PC-3 (cell line): ENCODE data around the gene KRTAP2-2. TPM values are rescaled to one million over a fixed set of nuclear protein-coding genes. Genes with fewer than 3 reads are reported as not detected.

Source experiments
- ATAC-seq: fragments of 200-7000 bp; cut with Tn5 transposase; 2 replicates; pipeline ENCODE4 v1.9.1; 2020; ENCODE audit warnings: mild to moderate bottlenecking, moderate library complexity
- BruUV-seq: library from RNA; stranded (reverse); fragments of 400-500 nt; replicated peaks from 2 replicates; lab custom pipeline; 2021; lab: Mats Ljungman, UMichigan
- CTCF ChIA-PET: fragments of 300-600 bp; sonication (Branson Sonifier 250); formaldehyde crosslinking; loops from one replicate; lab custom pipeline; 2022; ENCODE audit warnings: antibody characterized with exemption; lab: Charles Lee
- POLR2A ChIA-PET: fragments of 300-600 bp; sonication (Branson Sonifier 250); formaldehyde crosslinking; loops from one replicate; lab custom pipeline; 2022; ENCODE audit warnings: antibody characterized with exemption; ENCODE audit not compliant: unreplicated experiment; lab: Charles Lee
- DNase-seq: peaks from one replicate; pipeline ENCODE4 v3.0.0-alpha.2; 2015
- H2AFZ ChIP-seq: fragments of 300-600 bp; sonication (generic); 2 replicates; pipeline ENCODE4 v1.6.0; 2016; ENCODE audit warnings: antibody characterized with exemption, low read length
- H3F3A ChIP-seq: fragments of 300-600 bp; sonication (generic); one replicate; pipeline ENCODE4 v1.6.0; 2017; ENCODE audit warnings: antibody characterized with exemption, low read length, control low read depth, mild to moderate bottlenecking; ENCODE audit not compliant: unreplicated experiment
- H3K27ac ChIP-seq: fragments of 300-600 bp; sonication (generic); 2 replicates; pipeline ENCODE4 v1.5.1; 2016; ENCODE audit warnings: mild to moderate bottlenecking, low read length
- H3K27me3 ChIP-seq: fragments of 300-600 bp; sonication (generic); 2 replicates; pipeline ENCODE4 v1.6.1; 2016; ENCODE audit warnings: low read length, mixed read lengths
- H3K36me3 ChIP-seq: fragments of 300-600 bp; sonication (generic); 2 replicates; pipeline ENCODE4 v1.6.1; 2016; ENCODE audit warnings: low read depth, mixed run types, low read length, mixed read lengths
- H3K4me1 ChIP-seq: fragments of 300-600 bp; sonication (generic); 2 replicates; pipeline ENCODE4 v1.5.1; 2016; ENCODE audit warnings: low read length; ENCODE audit not compliant: insufficient read depth
- H3K4me2 ChIP-seq: fragments of 300-600 bp; sonication (generic); 2 replicates; pipeline ENCODE4 v1.6.0; 2016; ENCODE audit warnings: low read length
- H3K4me3 ChIP-seq: fragments of 300-600 bp; sonication (generic); 2 replicates; pipeline ENCODE4 v1.5.1; 2016; ENCODE audit warnings: mild to moderate bottlenecking, low read length, mixed read lengths
- H3K79me2 ChIP-seq: fragments of 300-600 bp; sonication (generic); 2 replicates; pipeline ENCODE4 v1.6.1; 2017; ENCODE audit warnings: low read length, mixed read lengths
- H3K9ac ChIP-seq: fragments of 300-600 bp; sonication (generic); 2 replicates; pipeline ENCODE4 v1.6.0; 2016; ENCODE audit warnings: mild to moderate bottlenecking, low read length
- H3K9me2 ChIP-seq: fragments of 300-600 bp; sonication (generic); replicated peaks from 2 replicates; pipeline ENCODE4 v1.6.1; 2016; ENCODE audit warnings: mixed run types, low read length, mixed read lengths
- H3K9me3 ChIP-seq: fragments of 300-600 bp; sonication (generic); 2 replicates; pipeline ENCODE4 v1.6.1; 2016; ENCODE audit warnings: low read length, mixed read lengths
- H4K20me1 ChIP-seq: fragments of 300-600 bp; sonication (generic); 2 replicates; pipeline ENCODE4 v1.6.1; 2016; ENCODE audit warnings: low read length, mixed read lengths
- CTCF ChIP-seq: fragments of 300-600 bp; sonication (generic); conservative IDR thresholded peaks from 2 replicates; pipeline ENCODE4 v1.5.1; 2017; ENCODE audit warnings: antibody characterized with exemption, low read depth, mild to moderate bottlenecking, low read length
- EZH2 ChIP-seq: fragments of 300-600 bp; sonication (generic); IDR thresholded peaks from one replicate; pipeline ENCODE4 v1.6.1; 2017; ENCODE audit warnings: antibody characterized with exemption, mild to moderate bottlenecking, low read length; ENCODE audit not compliant: unreplicated experiment
- EZH2phosphoT487 ChIP-seq: fragments of 300-600 bp; sonication (generic); IDR thresholded peaks from 2 replicates; pipeline ENCODE4 v1.6.1; 2018; ENCODE audit warnings: mild to moderate bottlenecking, antibody characterized with exemption, low read length, borderline replicate concordance
- intact Hi-C: fragments of 100-400 bp; cut with micrococcal nuclease; formaldehyde crosslinking; loops from 2 replicates; pipeline ENCODE4 v1.9.0; 2023
- total RNA-seq: library from RNA; depleted of rRNA; stranded (reverse); fragments of >200 nt; gene quantifications from 2 replicates; pipeline ENCODE4 v1.2.3, GENCODE V29; 2014

KRTAP2-2 gene
- total RNA-seq, 1 experiment from 2014 or later, result not detected

GRCh38 chr17:41071606-41072360, 16.8 kb upstream of the KRTAP2-2 start:
- H3K27me3 ChIP-seq, result no peaks in the 10 kb centered on the region
- POLR2A ChIA-PET, result no interaction called here
- no peak overlapping the region for H3K4me3 ChIP-seq
- H3K79me2 ChIP-seq, result no peaks in the 10 kb centered on the region
- no peaks in the 10 kb centered on the region for H4K20me1 ChIP-seq
- peaks cover 7% of the 10 kb centered on the region for H3K4me1 ChIP-seq
- CTCF ChIA-PET, result no interaction called here
- H2AFZ ChIP-seq, result no peak overlapping the region
- no peaks in the 10 kb centered on the region for H3K9me2 ChIP-seq
- no peaks in the 10 kb centered on the region for H3K36me3 ChIP-seq
- intact Hi-C loops, result no loop called here
- ATAC-seq (no peak), DNase-seq (no peak)
- TF ChIP-seq CTCF (no peak), EZH2phosphoT487 (no peak), EZH2 (no peak)
- no peaks in the 10 kb centered on the region for H3F3A ChIP-seq
- no peak overlapping the region for H3K27ac ChIP-seq
- H3K4me2 ChIP-seq, result no peak overlapping the region
- H3K9ac ChIP-seq, result no peak overlapping the region
- no TSS peak for BruUV-seq
- no peaks in the 10 kb centered on the region for H3K9me3 ChIP-seq

- CTCF ChIA-PET, result no interaction called here
- BruUV-seq, result no TSS peak
- ATAC-seq, result no peak
These were observed 14.0 kb upstream of the KRTAP2-2 start for GRCh38 chr17:41069031-41069430.

More at GRCh38 chr17:41069031-41069430, 14.0 kb upstream of the KRTAP2-2 start:
- Histone ChIP-seq H3K79me2 (no peaks in the 10 kb centered on the region), H3K4me2 (no peak overlapping the region), H3K4me3 (no peak overlapping the region), H3K36me3 (no peaks in the 10 kb centered on the region), H3K9me3 (no peaks in the 10 kb centered on the region), H4K20me1 (no peaks in the 10 kb centered on the region), H3K4me1 (peaks cover 30% of the 10 kb centered on the region), H2AFZ (no peak overlapping the region), H3K9ac (no peak overlapping the region), H3K9me2 (no peaks in the 10 kb centered on the region), H3K27ac (no peak overlapping the region), H3F3A (no peaks in the 10 kb centered on the region), H3K27me3 (no peaks in the 10 kb centered on the region)
- TF ChIP-seq EZH2phosphoT487, result no peak
- no peak for TF ChIP-seq CTCF
- TF ChIP-seq EZH2, result no peak
- POLR2A ChIA-PET, result no interaction called here
- DNase-seq, result no peak
- intact Hi-C loops, result loop anchor here (10.0 kb wide), 2 partner anchors 64 to 146 kb away; partner anchors contain the start of gene KRTAP3-1
